GM12878 (cell line): ENCODE results near the gene CDKN2B-AS1. TPM values are rescaled to one million over a fixed set of nuclear protein-coding genes. Genes with fewer than 3 reads are reported as not detected.

Experiments used
- ATAC-seq: fragments of 200-7000 bp; cut with Tn5 transposase; 3 replicates; pipeline ENCODE4 v1.9.1; 2020; ENCODE audit warnings: mild to moderate bottlenecking, moderate library complexity
- BruUV-seq: library from RNA; stranded (reverse); fragments of 400-500 nt; replicated peaks from 2 replicates; lab custom pipeline; 2021; lab: Mats Ljungman, UMichigan
- CTCF ChIA-PET: fragments of 300-600 bp; sonication (Branson Sonifier 250); formaldehyde crosslinking; extraction: SDS; loops from one replicate; lab custom pipeline; 2021; ENCODE audit warnings: inconsistent platforms; lab: Yijun Ruan, JAX
- POLR2A ChIA-PET: fragments of 350-600 bp; formaldehyde crosslinking; extraction: SDS; loops from one replicate; lab custom pipeline; 2021; ENCODE audit warnings: inconsistent platforms; lab: Charles Lee
- RAD21 ChIA-PET: fragments of 300-600 bp; sonication (Branson Sonifier 250); formaldehyde crosslinking; loops from one replicate; lab custom pipeline; 2023; ENCODE audit warnings: antibody characterized with exemption; ENCODE audit not compliant: unreplicated experiment; lab: Charles Lee
- SMC1A ChIA-PET: fragments of 300-600 bp; sonication (Branson Sonifier 250); formaldehyde crosslinking; loops from one replicate; lab custom pipeline; 2023; ENCODE audit not compliant: unreplicated experiment, uncharacterized antibody; lab: Charles Lee
- DNase-seq: peaks from one replicate; pipeline ENCODE4 v3.0.0-alpha.2; 2011; ENCODE audit warnings: low read depth, low spot score
- FAIRE-seq: peaks from 3 replicates; lab custom pipeline; 2011; peaks lifted over from hg19 to GRCh38; lab: Jason Lieb, UNC
- H2AFZ ChIP-seq: 2 replicates; pipeline ENCODE4 v1.6.0; 2011; ENCODE audit warnings: low read depth, low read length, control low read depth; ENCODE audit not compliant: control insufficient read depth
- H3K27ac ChIP-seq: 2 replicates; pipeline ENCODE4 v1.5.1; 2011; ENCODE audit warnings: control low read depth; ENCODE audit not compliant: control insufficient read depth, insufficient read depth
- H3K27me3 ChIP-seq, 2 experiments: replicated peaks in 1 of 2; 2 replicates each; pipeline versions ENCODE4 v1.6.0 to v1.6.1; 2011; ENCODE audit warnings: low read length in 1 of 2; ENCODE audit not compliant: control insufficient read depth in 2 of 2, insufficient read depth in 2 of 2
- H3K36me3 ChIP-seq, 2 experiments: 2 replicates each; pipeline ENCODE4 v1.5.1; 2011; ENCODE audit warnings: low read length in 1 of 2; ENCODE audit not compliant: control insufficient read depth in 2 of 2, insufficient read depth in 2 of 2
- H3K4me1 ChIP-seq: 2 replicates; pipeline ENCODE4 v1.6.1; 2011; ENCODE audit warnings: mild to moderate bottlenecking, low read length, moderate library complexity, mixed read lengths; ENCODE audit not compliant: control insufficient read depth, insufficient read depth
- H3K4me2 ChIP-seq: 2 replicates; pipeline ENCODE4 v1.6.0; 2011; ENCODE audit warnings: control low read depth; ENCODE audit not compliant: control insufficient read depth, insufficient read depth
- H3K4me3 ChIP-seq: fragments of 200-600 bp; sonication (generic); 2 replicates; pipeline ENCODE4 v1.5.1; 2016
- H3K79me2 ChIP-seq: 2 replicates; pipeline ENCODE4 v1.6.0; 2011; ENCODE audit warnings: low read length; ENCODE audit not compliant: control insufficient read depth, insufficient read depth
- H3K9ac ChIP-seq: 2 replicates; pipeline ENCODE4 v1.8.0; 2011; ENCODE audit warnings: low read length, control low read depth, mixed read lengths; ENCODE audit not compliant: control insufficient read depth, insufficient read depth
- H3K9me3 ChIP-seq: replicated peaks from 3 replicates; pipeline ENCODE4 v1.5.1; 2011; ENCODE audit warnings: mild to moderate bottlenecking, low read length; ENCODE audit not compliant: control insufficient read depth, insufficient read depth
- H4K20me1 ChIP-seq: 2 replicates; pipeline ENCODE4 v1.6.0; 2011; ENCODE audit not compliant: control insufficient read depth, insufficient read depth
- CBFB ChIP-seq: IDR thresholded peaks from 2 replicates; pipeline ENCODE4 v1.6.1; 2016; ENCODE audit warnings: antibody characterized with exemption, low read depth
- CBX5 ChIP-seq: sonication (generic); IDR thresholded peaks from 2 replicates; pipeline ENCODE4 v1.6.1; 2016; ENCODE audit warnings: low read depth, moderate library complexity, mild to moderate bottlenecking, inconsistent platforms
- EP300 ChIP-seq, 2 experiments: fragments of 150-350 bp in 1 of 2; IDR thresholded peaks; 2 replicates each; pipeline ENCODE4 v1.6.1; 2011 to 2012; ENCODE audit warnings: low read depth in 2 of 2, low read length in 2 of 2, borderline replicate concordance in 1 of 2, improper control_type of control experiment in 1 of 2, inconsistent platforms in 1 of 2; ENCODE audit not compliant: control insufficient read depth in 1 of 2
- HSF1 ChIP-seq: fragments of 150-350 bp; IDR thresholded peaks from 2 replicates; pipeline ENCODE4 v1.6.1; 2014; ENCODE audit warnings: mild to moderate bottlenecking, low read depth, low read length
- IRF5 ChIP-seq: fragments of 450-650 bp; IDR thresholded peaks from 2 replicates; pipeline ENCODE4 v1.6.1; 2017; ENCODE audit warnings: borderline replicate concordance
- JUNB ChIP-seq: IDR thresholded peaks from 2 replicates; pipeline ENCODE4 v1.6.1; 2016; ENCODE audit warnings: antibody characterized with exemption, mild to moderate bottlenecking
- MEF2B ChIP-seq: fragments of 450-650 bp; IDR thresholded peaks from 2 replicates; pipeline ENCODE4 v1.6.1; 2018; ENCODE audit warnings: mild to moderate bottlenecking, moderate library complexity; ENCODE audit not compliant: partially characterized antibody, poor library complexity, severe bottlenecking
- NFIC ChIP-seq: IDR thresholded peaks from 2 replicates; pipeline ENCODE4 v1.6.1; 2012; ENCODE audit warnings: low read depth, mild to moderate bottlenecking, inconsistent platforms, low read length, moderate library complexity
- SREBF2 ChIP-seq: IDR thresholded peaks from 2 replicates; pipeline ENCODE4 v1.6.1; 2012; ENCODE audit warnings: mild to moderate bottlenecking, low read length
- TARDBP ChIP-seq: IDR thresholded peaks from 2 replicates; pipeline ENCODE4 v1.6.1; 2016; ENCODE audit warnings: borderline replicate concordance
- whole genome bisulfite sequencing: methylation state at CpG from one replicate; pipeline ENCODE4 v1.1.6; 2016; ENCODE audit warnings: low lambda C conversion rate; ENCODE audit not compliant: insufficient replicate concordance, insufficient coverage; ENCODE audit errors: missing lambda C conversion rate; 5-methylcytosine and 5-hydroxymethylcytosine counted together
- in situ Hi-C: fragments of 300-500 bp; cut with MboI; formaldehyde crosslinking; loops from 9 replicates; pipeline ENCODE4 v1.14.3; 2018; ENCODE audit warnings: mixed read lengths
- intact Hi-C: fragments of 100-400 bp; cut with micrococcal nuclease; formaldehyde crosslinking; loops from one replicate; pipeline ENCODE4 v1.14.2; 2022; ENCODE audit not compliant: unreplicated experiment
- polyA plus RNA-seq, 11 experiments: library from polyadenylated mRNA; depleted of rRNA in 4 of 11; unstranded in 6 of 11; stranded (reverse) in 5 of 11; fragments of >200 nt; fragmentation: Nextera tagmentation in 4 of 11; fragmentation: Illumina TruSeq in 1 of 11; extraction: Ambion mirVana in 4 of 11; extraction: Trizol in 1 of 11; gene quantifications; 1 replicate in 1 of 11; 2 replicates in 10 of 11; pipeline versions ENCODE4 v1.2.1 to v1.2.3, GENCODE V29; 2011 to 2016; ENCODE audit warnings: inconsistent platforms in 2 of 11, missing spikeins in 2 of 11, low read depth in 1 of 11
- total RNA-seq, 4 experiments: library from RNA; depleted of rRNA in 3 of 4; stranded (reverse); fragments of >200 nt in 3 of 4; fragmentation: Illumina TruSeq in 1 of 4; extraction: Trizol in 1 of 4; gene quantifications; 2 replicates each; pipeline versions ENCODE4 v1.2.1 to v1.2.3, GENCODE V29; 2013 to 2021

CDKN2B-AS1 gene
- total and polyA plus RNA-seq, 10 of the 15 experiments (the other 5 are each of a cell fraction or from before 2014, with no cell fraction given): 0.22 to 2.2 (median 1.0) TPM; not detected in 1

- ChIA-PET POLR2A (no interaction called here), RAD21 (no interaction called here), SMC1A (no interaction called here), CTCF (interaction anchor here (0.6 to 1.6 kb wide), 3 partner anchors 8 to 21 kb away, joined by 3 to 5 read pairs (median 3); no protein-coding TSS in a partner anchor)
- 50% methylated on average over 4 of the region's 4 CpGs for WGBS
- intact Hi-C loops (no loop called here), in situ Hi-C loops (no loop called here)
- no peaks in the 10 kb centered on the region for H3K9me3 ChIP-seq
- no peak overlapping the region for H3K4me3 ChIP-seq
- TF ChIP-seq CBFB: no peak
- TF ChIP-seq MEF2B: no peak
- no peak for TF ChIP-seq NFIC
- TF ChIP-seq TARDBP: no peak
- no peak for TF ChIP-seq EP300 (IDR thresholded peaks at IDR 0.05; ENCODE audit: borderline replicate concordance in 1 of 2, control insufficient read depth in 1 of 2, low read depth in 2 of 2, low read length in 2 of 2)
- no peak for TF ChIP-seq JUNB
- TF ChIP-seq CBX5: no peak
- TF ChIP-seq IRF5: no peak
- no peak for TF ChIP-seq HSF1
- no peak for TF ChIP-seq SREBF2
- H3K36me3 ChIP-seq: no peaks in the 10 kb centered on the region
- DNase-seq (no peak), FAIRE-seq (no peak), ATAC-seq (no peak)
- H3K4me1 ChIP-seq: no peaks in the 10 kb centered on the region
- H3K27ac ChIP-seq: no peak overlapping the region
- no peaks in the 10 kb centered on the region for H3K79me2 ChIP-seq
- no peaks in the 10 kb centered on the region for H3K27me3 ChIP-seq
- H3K4me2 ChIP-seq: no peak overlapping the region
- no peak overlapping the region for H2AFZ ChIP-seq
- no TSS peak for BruUV-seq
- no peak overlapping the region for H3K9ac ChIP-seq
- H4K20me1 ChIP-seq: no peaks in the 10 kb centered on the region
Measured at GRCh38 chr9:22138956-22139660, 144.5 kb downstream of the CDKN2B-AS1 start.
